ENCODE data around the gene GIMAP1. TPM values are rescaled to one million over a fixed set of nuclear protein-coding genes. Genes with fewer than 3 reads are reported as not detected.

Gene GIMAP1
- total RNA-seq, 1 experiment from 2014 or later: not detected

DNA sequence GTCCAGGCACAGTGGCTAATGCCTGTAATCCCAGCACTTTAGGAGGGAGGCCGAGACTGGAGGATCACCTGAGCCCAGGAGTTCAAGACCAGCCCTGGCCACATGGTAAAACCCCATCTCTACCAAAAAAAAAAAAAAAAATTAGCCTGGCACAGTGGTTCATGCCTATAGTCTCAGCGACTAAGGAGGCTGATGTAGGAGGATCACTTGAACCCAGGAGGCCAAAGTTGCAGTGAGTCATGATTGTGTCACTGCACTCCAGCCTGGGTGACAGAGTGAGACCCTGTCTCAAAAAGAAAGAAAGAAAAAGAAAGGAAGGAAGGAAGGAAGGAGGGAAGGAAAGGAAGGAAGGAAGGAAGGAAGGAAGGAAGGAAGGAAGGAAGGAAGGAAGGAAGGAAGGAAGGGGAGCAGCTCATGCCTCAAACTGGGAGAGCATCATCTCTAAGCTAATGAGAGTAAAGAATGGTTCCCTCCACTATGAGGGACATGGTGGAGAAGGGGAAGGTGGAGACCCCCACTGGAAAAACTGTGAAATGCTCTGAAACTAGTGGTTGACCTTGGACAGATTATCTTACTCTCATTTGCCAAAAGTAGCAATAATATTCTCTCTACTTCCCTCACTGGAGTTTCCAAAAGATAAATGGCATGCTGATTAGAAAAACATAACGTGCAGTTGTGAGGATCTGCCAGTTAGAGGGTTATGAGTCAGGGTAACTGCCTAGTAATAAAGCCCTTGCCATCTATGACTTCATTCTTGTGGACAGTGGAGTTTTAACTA is 37.6 kb downstream of the GIMAP1 start:
- Mint-ChIP-seq H3K36me3 (no peaks in the 10 kb centered on the region), H3K27ac (no peak overlapping the region), H3K4me3 (no peak overlapping the region), H3K9me3 (no peaks in the 10 kb centered on the region), H3K27me3 (ENCODE audit: low read depth) (peaks cover 77% of the 10 kb centered on the region), H3K4me1 (no peaks in the 10 kb centered on the region)
- DNase-seq (ENCODE audit: low spot score): no peak
- POLR2A ChIA-PET: no interaction called here
- ATAC-seq: peak; percentile 71
- no peak for TF ChIP-seq ZNF396 (CRISPR knock-in tag; IDR thresholded peaks at IDR 0.05; ENCODE audit: borderline replicate concordance)
- TF ChIP-seq, protein P1, sequence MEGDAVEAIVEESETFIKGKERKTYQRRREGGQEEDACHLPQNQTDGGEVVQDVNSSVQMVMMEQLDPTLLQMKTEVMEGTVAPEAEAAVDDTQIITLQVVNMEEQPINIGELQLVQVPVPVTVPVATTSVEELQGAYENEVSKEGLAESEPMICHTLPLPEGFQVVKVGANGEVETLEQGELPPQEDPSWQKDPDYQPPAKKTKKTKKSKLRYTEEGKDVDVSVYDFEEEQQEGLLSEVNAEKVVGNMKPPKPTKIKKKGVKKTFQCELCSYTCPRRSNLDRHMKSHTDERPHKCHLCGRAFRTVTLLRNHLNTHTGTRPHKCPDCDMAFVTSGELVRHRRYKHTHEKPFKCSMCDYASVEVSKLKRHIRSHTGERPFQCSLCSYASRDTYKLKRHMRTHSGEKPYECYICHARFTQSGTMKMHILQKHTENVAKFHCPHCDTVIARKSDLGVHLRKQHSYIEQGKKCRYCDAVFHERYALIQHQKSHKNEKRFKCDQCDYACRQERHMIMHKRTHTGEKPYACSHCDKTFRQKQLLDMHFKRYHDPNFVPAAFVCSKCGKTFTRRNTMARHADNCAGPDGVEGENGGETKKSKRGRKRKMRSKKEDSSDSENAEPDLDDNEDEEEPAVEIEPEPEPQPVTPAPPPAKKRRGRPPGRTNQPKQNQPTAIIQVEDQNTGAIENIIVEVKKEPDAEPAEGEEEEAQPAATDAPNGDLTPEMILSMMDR (IDR thresholded peaks at IDR 0.05): peak; percentile 26; the same call in 1 of the 2 replicates
- 0 out of 2 replicates have a peak, but pooled peaks have one; percentile 29 for TF ChIP-seq ZNF512 (CRISPR knock-in tag; IDR thresholded peaks at IDR 0.05; ENCODE audit: borderline replicate concordance)
- CTCF ChIA-PET: interaction anchor here (0.6 to 1.8 kb wide), 6 partner anchors 11 to 332 kb away, joined by 3 to 7 read pairs (median 3); no protein-coding TSS in a partner anchor

GRCh38 chr7:150754951-150755350 is 38.5 kb downstream of the GIMAP1 start:
- H3K27ac Mint-ChIP-seq: no peak overlapping the region
- TF ChIP-seq ZNF138 (CRISPR knock-in tag; conservative IDR thresholded peaks at IDR 0.05) (no peak), ZNF317 (CRISPR knock-in tag; IDR thresholded peaks at IDR 0.05; ENCODE audit: borderline replicate concordance, low read depth) (no peak), MAX (CRISPR knock-in tag; IDR thresholded peaks at IDR 0.05) (no peak)
- TF ChIP-seq, protein P2, sequence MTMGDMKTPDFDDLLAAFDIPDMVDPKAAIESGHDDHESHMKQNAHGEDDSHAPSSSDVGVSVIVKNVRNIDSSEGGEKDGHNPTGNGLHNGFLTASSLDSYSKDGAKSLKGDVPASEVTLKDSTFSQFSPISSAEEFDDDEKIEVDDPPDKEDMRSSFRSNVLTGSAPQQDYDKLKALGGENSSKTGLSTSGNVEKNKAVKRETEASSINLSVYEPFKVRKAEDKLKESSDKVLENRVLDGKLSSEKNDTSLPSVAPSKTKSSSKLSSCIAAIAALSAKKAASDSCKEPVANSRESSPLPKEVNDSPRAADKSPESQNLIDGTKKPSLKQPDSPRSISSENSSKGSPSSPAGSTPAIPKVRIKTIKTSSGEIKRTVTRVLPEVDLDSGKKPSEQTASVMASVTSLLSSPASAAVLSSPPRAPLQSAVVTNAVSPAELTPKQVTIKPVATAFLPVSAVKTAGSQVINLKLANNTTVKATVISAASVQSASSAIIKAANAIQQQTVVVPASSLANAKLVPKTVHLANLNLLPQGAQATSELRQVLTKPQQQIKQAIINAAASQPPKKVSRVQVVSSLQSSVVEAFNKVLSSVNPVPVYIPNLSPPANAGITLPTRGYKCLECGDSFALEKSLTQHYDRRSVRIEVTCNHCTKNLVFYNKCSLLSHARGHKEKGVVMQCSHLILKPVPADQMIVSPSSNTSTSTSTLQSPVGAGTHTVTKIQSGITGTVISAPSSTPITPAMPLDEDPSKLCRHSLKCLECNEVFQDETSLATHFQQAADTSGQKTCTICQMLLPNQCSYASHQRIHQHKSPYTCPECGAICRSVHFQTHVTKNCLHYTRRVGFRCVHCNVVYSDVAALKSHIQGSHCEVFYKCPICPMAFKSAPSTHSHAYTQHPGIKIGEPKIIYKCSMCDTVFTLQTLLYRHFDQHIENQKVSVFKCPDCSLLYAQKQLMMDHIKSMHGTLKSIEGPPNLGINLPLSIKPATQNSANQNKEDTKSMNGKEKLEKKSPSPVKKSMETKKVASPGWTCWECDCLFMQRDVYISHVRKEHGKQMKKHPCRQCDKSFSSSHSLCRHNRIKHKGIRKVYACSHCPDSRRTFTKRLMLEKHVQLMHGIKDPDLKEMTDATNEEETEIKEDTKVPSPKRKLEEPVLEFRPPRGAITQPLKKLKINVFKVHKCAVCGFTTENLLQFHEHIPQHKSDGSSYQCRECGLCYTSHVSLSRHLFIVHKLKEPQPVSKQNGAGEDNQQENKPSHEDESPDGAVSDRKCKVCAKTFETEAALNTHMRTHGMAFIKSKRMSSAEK (CRISPR knock-in tag; IDR thresholded peaks at IDR 0.05; ENCODE audit: borderline replicate concordance): no peak
- TF ChIP-seq, protein P3, sequence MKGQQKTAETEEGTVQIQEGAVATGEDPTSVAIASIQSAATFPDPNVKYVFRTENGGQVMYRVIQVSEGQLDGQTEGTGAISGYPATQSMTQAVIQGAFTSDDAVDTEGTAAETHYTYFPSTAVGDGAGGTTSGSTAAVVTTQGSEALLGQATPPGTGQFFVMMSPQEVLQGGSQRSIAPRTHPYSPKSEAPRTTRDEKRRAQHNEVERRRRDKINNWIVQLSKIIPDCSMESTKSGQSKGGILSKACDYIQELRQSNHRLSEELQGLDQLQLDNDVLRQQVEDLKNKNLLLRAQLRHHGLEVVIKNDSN (CRISPR knock-in tag; IDR thresholded peaks at IDR 0.05): no peak
- POLR2A ChIA-PET: no interaction called here
- no peaks in the 10 kb centered on the region for H3K4me1 Mint-ChIP-seq
- H3K4me3 Mint-ChIP-seq: no peak overlapping the region
- CTCF ChIA-PET: interaction anchor here (1.1 to 1.4 kb wide), 2 partner anchors 33 to 306 kb away, joined by 3 read pairs; no protein-coding TSS in a partner anchor
- no peaks in the 10 kb centered on the region for H3K9me3 Mint-ChIP-seq
- DNase-seq (ENCODE audit: low spot score) (no peak), ATAC-seq (no peak)
- peaks cover 68% of the 10 kb centered on the region for H3K27me3 Mint-ChIP-seq (ENCODE audit: low read depth)
- no peaks in the 10 kb centered on the region for H3K36me3 Mint-ChIP-seq

DNA sequence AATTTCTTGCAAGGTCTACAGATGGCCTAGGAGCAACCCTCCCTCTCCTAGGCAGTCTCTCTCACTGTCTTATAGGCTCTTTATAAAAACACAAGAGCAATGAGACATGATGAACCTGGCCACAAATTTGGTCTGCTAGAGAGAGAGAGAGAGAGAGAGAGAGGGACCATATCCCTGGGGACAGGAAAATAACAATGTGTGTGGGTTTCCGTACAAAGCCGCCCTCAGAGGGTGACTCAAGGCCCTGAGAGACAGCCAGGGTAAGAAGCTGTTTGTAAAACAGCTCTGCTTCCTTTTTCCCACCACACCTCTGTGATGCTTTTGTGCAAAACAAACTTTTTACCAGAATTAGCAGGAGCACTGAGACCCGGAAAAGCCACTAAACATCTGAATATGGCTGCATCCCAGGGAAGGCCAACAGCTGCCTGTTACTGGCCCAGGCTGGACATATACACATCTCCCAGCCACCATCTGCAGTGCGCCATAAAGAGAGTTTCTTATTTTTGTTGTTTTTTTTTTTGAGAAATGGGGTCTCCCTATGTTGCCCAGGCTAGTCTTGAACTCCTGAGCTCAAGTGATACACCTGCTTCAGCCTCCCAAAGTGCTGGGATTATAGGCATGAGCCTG is 39.2 kb downstream of the GIMAP1 start:
- Mint-ChIP-seq H3K4me1 (no peaks in the 10 kb centered on the region), H3K27ac (no peak overlapping the region), H3K27me3 (ENCODE audit: low read depth) (peaks cover 66% of the 10 kb centered on the region), H3K36me3 (no peaks in the 10 kb centered on the region), H3K9me3 (peaks cover 5% of the 10 kb centered on the region; the same call in 1 of the 2 replicates), H3K4me3 (no peak overlapping the region)
- ChIA-PET CTCF (interaction anchor here (1.1 to 1.4 kb wide), 2 partner anchors 33 to 306 kb away, joined by 3 read pairs; no protein-coding TSS in a partner anchor), POLR2A (no interaction called here)
- ATAC-seq (no peak), DNase-seq (ENCODE audit: low spot score) (no peak)
- TF ChIP-seq, protein P4, sequence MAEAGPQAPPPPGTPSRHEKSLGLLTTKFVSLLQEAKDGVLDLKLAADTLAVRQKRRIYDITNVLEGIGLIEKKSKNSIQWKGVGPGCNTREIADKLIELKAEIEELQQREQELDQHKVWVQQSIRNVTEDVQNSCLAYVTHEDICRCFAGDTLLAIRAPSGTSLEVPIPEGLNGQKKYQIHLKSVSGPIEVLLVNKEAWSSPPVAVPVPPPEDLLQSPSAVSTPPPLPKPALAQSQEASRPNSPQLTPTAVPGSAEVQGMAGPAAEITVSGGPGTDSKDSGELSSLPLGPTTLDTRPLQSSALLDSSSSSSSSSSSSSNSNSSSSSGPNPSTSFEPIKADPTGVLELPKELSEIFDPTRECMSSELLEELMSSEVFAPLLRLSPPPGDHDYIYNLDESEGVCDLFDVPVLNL (CRISPR knock-in tag; IDR thresholded peaks at IDR 0.05; ENCODE audit: borderline replicate concordance, low read depth): no peak
- no peak for TF ChIP-seq NR2C2 (CRISPR knock-in tag; IDR thresholded peaks at IDR 0.05)
- TF ChIP-seq, protein P1 (IDR thresholded peaks at IDR 0.05): no peak
- TF ChIP-seq, protein P5, sequence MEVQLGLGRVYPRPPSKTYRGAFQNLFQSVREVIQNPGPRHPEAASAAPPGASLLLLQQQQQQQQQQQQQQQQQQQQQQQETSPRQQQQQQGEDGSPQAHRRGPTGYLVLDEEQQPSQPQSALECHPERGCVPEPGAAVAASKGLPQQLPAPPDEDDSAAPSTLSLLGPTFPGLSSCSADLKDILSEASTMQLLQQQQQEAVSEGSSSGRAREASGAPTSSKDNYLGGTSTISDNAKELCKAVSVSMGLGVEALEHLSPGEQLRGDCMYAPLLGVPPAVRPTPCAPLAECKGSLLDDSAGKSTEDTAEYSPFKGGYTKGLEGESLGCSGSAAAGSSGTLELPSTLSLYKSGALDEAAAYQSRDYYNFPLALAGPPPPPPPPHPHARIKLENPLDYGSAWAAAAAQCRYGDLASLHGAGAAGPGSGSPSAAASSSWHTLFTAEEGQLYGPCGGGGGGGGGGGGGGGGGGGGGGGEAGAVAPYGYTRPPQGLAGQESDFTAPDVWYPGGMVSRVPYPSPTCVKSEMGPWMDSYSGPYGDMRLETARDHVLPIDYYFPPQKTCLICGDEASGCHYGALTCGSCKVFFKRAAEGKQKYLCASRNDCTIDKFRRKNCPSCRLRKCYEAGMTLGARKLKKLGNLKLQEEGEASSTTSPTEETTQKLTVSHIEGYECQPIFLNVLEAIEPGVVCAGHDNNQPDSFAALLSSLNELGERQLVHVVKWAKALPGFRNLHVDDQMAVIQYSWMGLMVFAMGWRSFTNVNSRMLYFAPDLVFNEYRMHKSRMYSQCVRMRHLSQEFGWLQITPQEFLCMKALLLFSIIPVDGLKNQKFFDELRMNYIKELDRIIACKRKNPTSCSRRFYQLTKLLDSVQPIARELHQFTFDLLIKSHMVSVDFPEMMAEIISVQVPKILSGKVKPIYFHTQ (CRISPR knock-in tag; IDR thresholded peaks at IDR 0.05): no peak
- no peak for TF ChIP-seq JAZF1 (CRISPR knock-in tag; IDR thresholded peaks at IDR 0.05)

Measured in WTC11 (cell line).